ENCODE results near the gene ZBTB21.

The ZBTB21 gene

GRCh38 chr21:42044871-42045495 lies 34.8 kb upstream of the ZBTB21 start:
- DNase-seq (ENCODE audit: low spot score) = no peak
- in situ Hi-C loops (cut with MboI; ENCODE audit: low sequenced_read_pairs, unreplicated experiment) = no loop called here
- TF ChIP-seq, protein P1, sequence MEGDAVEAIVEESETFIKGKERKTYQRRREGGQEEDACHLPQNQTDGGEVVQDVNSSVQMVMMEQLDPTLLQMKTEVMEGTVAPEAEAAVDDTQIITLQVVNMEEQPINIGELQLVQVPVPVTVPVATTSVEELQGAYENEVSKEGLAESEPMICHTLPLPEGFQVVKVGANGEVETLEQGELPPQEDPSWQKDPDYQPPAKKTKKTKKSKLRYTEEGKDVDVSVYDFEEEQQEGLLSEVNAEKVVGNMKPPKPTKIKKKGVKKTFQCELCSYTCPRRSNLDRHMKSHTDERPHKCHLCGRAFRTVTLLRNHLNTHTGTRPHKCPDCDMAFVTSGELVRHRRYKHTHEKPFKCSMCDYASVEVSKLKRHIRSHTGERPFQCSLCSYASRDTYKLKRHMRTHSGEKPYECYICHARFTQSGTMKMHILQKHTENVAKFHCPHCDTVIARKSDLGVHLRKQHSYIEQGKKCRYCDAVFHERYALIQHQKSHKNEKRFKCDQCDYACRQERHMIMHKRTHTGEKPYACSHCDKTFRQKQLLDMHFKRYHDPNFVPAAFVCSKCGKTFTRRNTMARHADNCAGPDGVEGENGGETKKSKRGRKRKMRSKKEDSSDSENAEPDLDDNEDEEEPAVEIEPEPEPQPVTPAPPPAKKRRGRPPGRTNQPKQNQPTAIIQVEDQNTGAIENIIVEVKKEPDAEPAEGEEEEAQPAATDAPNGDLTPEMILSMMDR (IDR thresholded peaks at IDR 0.05; ENCODE audit: borderline replicate concordance, control extremely low read depth, extremely low read depth, insufficient read depth, missing control alignments) = no peak

GRCh38 chr21:42043961-42044360 lies 33.8 kb upstream of the ZBTB21 start:
- in situ Hi-C loops (cut with MboI; ENCODE audit: low sequenced_read_pairs, unreplicated experiment) = no loop called here
- DNase-seq (ENCODE audit: low spot score) = no peak
- TF ChIP-seq, protein P1 (IDR thresholded peaks at IDR 0.05; ENCODE audit: borderline replicate concordance, control extremely low read depth, extremely low read depth, insufficient read depth, missing control alignments) = no peak

DNA sequence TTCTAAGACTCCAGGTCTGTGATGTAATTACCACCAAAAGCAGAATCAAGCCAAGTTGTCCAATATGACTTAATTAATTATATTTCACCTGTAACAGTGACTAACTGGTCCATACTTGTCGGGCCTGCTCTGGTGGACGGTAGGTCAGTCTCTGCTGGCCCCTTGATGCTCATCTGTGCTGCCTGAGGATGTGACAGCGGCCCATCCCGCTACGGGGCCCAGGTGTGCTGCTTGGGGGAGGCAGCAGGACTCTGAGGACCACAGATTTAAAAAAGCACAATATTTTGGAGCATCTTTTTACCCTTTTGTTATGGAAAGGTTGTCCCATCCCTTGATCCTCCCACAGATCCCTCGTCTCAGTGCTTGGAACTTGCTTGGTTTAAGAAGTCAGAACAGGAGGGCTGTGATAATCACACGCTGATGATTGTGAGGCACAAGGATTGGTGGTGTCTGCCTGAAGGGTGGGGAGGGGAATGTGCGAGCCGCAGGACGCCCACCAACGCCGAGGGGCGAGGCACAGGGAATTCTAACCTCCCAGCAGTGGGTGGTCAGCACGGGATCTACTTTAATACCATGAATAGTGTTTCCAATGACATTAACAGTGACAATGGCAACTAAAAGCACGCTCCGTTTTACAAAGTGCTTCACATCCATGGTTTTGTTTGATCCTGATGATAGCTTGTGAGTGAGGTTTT lies 33.2 kb upstream of the ZBTB21 start:
- in situ Hi-C loops (cut with MboI; ENCODE audit: low sequenced_read_pairs, unreplicated experiment) = no loop called here

GRCh38 chr21:42042651-42043050 lies 32.5 kb upstream of the ZBTB21 start:
- in situ Hi-C loops (cut with MboI; ENCODE audit: low sequenced_read_pairs, unreplicated experiment) = no loop called here

More for the DNA sequence above, 33.2 kb upstream of the ZBTB21 start:
- TF ChIP-seq, protein P1 (IDR thresholded peaks at IDR 0.05; ENCODE audit: borderline replicate concordance, control extremely low read depth, extremely low read depth, insufficient read depth, missing control alignments) = no peak
- DNase-seq (ENCODE audit: low spot score) = no peak

GRCh38 chr21:42041711-42042110 lies 31.6 kb upstream of the ZBTB21 start:
- DNase-seq (ENCODE audit: low spot score) = no peak
- in situ Hi-C loops (cut with MboI; ENCODE audit: low sequenced_read_pairs, unreplicated experiment) = no loop called here
- TF ChIP-seq, protein P1 (IDR thresholded peaks at IDR 0.05; ENCODE audit: borderline replicate concordance, control extremely low read depth, extremely low read depth, insufficient read depth, missing control alignments) = no peak

More at GRCh38 chr21:42042651-42043050, 32.5 kb upstream of the ZBTB21 start:
- no peak for DNase-seq (ENCODE audit: low spot score)
- TF ChIP-seq, protein P1 (IDR thresholded peaks at IDR 0.05; ENCODE audit: borderline replicate concordance, control extremely low read depth, extremely low read depth, insufficient read depth, missing control alignments) = no peak

- TF ChIP-seq, protein P1 (IDR thresholded peaks at IDR 0.05; ENCODE audit: borderline replicate concordance, control extremely low read depth, extremely low read depth, insufficient read depth, missing control alignments) = no peak
- in situ Hi-C loops (cut with MboI; ENCODE audit: low sequenced_read_pairs, unreplicated experiment) = no loop called here
- DNase-seq (ENCODE audit: low spot score) = no peak
Observed at GRCh38 chr21:42041246-42041645, 31.1 kb upstream of the ZBTB21 start.
